Panc1 (cell line): Measurements from ENCODE around the gene SEMA6A. TPM values are rescaled to one million over a fixed set of nuclear protein-coding genes. Genes with fewer than 3 reads are reported as not detected.

ENCODE experiments used
- ATAC-seq: fragments of 200-7000 bp; cut with Tn5 transposase; 2 replicates; pipeline ENCODE4 v1.9.1; 2020; ENCODE audit warnings: mild to moderate bottlenecking, moderate library complexity
- BruUV-seq: library from RNA; stranded (reverse); fragments of 400-500 nt; replicated peaks from 2 replicates; lab custom pipeline; 2021; lab: Mats Ljungman, UMichigan
- CTCF ChIA-PET: fragments of 300-600 bp; sonication (Branson Sonifier 250); formaldehyde crosslinking; loops from one replicate; lab custom pipeline; 2022; ENCODE audit warnings: antibody characterized with exemption; lab: Charles Lee
- POLR2A ChIA-PET: fragments of 300-600 bp; sonication (Branson Sonifier 250); formaldehyde crosslinking; loops from one replicate; lab custom pipeline; 2022; ENCODE audit warnings: antibody characterized with exemption; lab: Charles Lee
- DNase-seq: peaks from one replicate; pipeline ENCODE4 v3.0.0-alpha.2; 2010; ENCODE audit warnings: low read depth, low spot score
- H3K27ac ChIP-seq: 2 replicates; pipeline ENCODE4 v1.5.1; 2011; ENCODE audit warnings: mild to moderate bottlenecking, low read length, inconsistent platforms
- H3K27me3 ChIP-seq: fragments of 200-500 bp; sonication (Bioruptor generic); 2 replicates; pipeline ENCODE4 v1.6.0; 2014; ENCODE audit warnings: low read length, inconsistent platforms; ENCODE audit not compliant: control insufficient read depth, insufficient read depth
- H3K36me3 ChIP-seq: fragments of 200-500 bp; sonication (Bioruptor generic); 2 replicates; pipeline ENCODE4 v1.5.1; 2014; ENCODE audit warnings: inconsistent platforms, mild to moderate bottlenecking, low read length, moderate library complexity; ENCODE audit not compliant: control insufficient read depth, insufficient read depth
- H3K4me1 ChIP-seq: 2 replicates; pipeline ENCODE4 v1.5.1; 2011; ENCODE audit warnings: inconsistent platforms, mild to moderate bottlenecking, low read length, moderate library complexity; ENCODE audit not compliant: control insufficient read depth, insufficient read depth
- H3K4me3 ChIP-seq, 2 experiments: 2 replicates each; pipeline ENCODE4 v1.5.1; 2011 to 2012; ENCODE audit warnings: low read depth in 2 of 2, low read length in 2 of 2, mild to moderate bottlenecking in 2 of 2, inconsistent platforms in 1 of 2, moderate library complexity in 1 of 2
- H3K9me3 ChIP-seq: fragments of 200-500 bp; sonication (Bioruptor generic); 2 replicates; pipeline ENCODE4 v1.5.1; 2014; ENCODE audit warnings: low read depth, mild to moderate bottlenecking, inconsistent platforms, low read length, moderate library complexity; ENCODE audit not compliant: control insufficient read depth, insufficient read depth
- POLR2AphosphoS5 ChIP-seq: IDR thresholded peaks from 2 replicates; pipeline ENCODE4 v1.6.1; 2012; ENCODE audit warnings: mild to moderate bottlenecking, low read depth, low read length, moderate library complexity
- SIN3A ChIP-seq: IDR thresholded peaks from 2 replicates; pipeline ENCODE4 v1.6.1; 2012; ENCODE audit warnings: low read depth, mild to moderate bottlenecking, low read length, moderate library complexity, borderline replicate concordance; ENCODE audit not compliant: insufficient read depth
- TCF7L2 ChIP-seq: IDR thresholded peaks from 2 replicates; pipeline ENCODE4 v1.6.1; 2011; ENCODE audit warnings: mild to moderate bottlenecking, low read depth, low read length, inconsistent platforms
- in situ Hi-C: cut with HindIII; loops from 2 replicates; pipeline ENCODE4 v1.10.0; 2016; ENCODE audit warnings: low sequenced_read_pairs, low pct_unique_long_range_greater_than_20kb
- intact Hi-C: fragments of 100-400 bp; cut with micrococcal nuclease; formaldehyde crosslinking; loops from one replicate; pipeline ENCODE4 v1.10.0; 2022; ENCODE audit not compliant: unreplicated experiment
- total RNA-seq: library from RNA; stranded (reverse); gene quantifications from one replicate; pipeline ENCODE4 v1.2.1, GENCODE V29; 2021; ENCODE audit not compliant: unreplicated experiment
- TF ChIP-seq, protein P1 (sequence below), 2 experiments: IDR thresholded peaks; 2 replicates each; pipeline ENCODE4 v1.6.1; 2011 to 2012; ENCODE audit warnings: low read depth in 2 of 2, control low read depth in 1 of 2, low read length in 1 of 2, mild to moderate bottlenecking in 1 of 2, moderate library complexity in 1 of 2; ENCODE audit not compliant: insufficient read depth in 1 of 2
- TF ChIP-seq, protein P2 (sequence below): fragments of 450-650 bp; IDR thresholded peaks from 2 replicates; pipeline ENCODE4 v1.5.1; 2017; ENCODE audit warnings: mild to moderate bottlenecking

The SEMA6A gene
- total RNA-seq, 1 experiment from 2014 or later: 0.54 TPM

DNA sequence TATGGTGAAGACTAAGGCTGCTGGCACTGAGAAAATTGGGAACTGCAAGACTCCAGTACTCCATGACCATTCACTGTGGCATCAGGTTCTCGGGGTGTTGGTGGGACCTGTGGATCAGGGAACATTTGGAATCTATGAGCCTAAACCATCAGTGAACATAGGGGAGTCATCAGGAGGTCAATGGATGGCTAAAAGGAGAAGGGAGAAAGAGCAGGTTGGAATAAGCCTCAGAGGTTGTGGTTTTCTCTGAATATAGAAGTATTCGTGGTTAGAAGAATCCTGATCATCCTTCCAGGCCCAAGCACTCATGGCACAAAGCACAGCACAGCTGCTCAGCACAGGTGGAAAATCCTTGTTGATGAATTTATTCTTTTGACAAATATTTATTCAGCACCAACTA, 156.6 kb downstream of the SEMA6A start:
- intact Hi-C loops: no loop called here
- no peak overlapping the region for H3K27ac ChIP-seq
- POLR2A ChIA-PET: no interaction called here
- TF ChIP-seq, protein P1, sequence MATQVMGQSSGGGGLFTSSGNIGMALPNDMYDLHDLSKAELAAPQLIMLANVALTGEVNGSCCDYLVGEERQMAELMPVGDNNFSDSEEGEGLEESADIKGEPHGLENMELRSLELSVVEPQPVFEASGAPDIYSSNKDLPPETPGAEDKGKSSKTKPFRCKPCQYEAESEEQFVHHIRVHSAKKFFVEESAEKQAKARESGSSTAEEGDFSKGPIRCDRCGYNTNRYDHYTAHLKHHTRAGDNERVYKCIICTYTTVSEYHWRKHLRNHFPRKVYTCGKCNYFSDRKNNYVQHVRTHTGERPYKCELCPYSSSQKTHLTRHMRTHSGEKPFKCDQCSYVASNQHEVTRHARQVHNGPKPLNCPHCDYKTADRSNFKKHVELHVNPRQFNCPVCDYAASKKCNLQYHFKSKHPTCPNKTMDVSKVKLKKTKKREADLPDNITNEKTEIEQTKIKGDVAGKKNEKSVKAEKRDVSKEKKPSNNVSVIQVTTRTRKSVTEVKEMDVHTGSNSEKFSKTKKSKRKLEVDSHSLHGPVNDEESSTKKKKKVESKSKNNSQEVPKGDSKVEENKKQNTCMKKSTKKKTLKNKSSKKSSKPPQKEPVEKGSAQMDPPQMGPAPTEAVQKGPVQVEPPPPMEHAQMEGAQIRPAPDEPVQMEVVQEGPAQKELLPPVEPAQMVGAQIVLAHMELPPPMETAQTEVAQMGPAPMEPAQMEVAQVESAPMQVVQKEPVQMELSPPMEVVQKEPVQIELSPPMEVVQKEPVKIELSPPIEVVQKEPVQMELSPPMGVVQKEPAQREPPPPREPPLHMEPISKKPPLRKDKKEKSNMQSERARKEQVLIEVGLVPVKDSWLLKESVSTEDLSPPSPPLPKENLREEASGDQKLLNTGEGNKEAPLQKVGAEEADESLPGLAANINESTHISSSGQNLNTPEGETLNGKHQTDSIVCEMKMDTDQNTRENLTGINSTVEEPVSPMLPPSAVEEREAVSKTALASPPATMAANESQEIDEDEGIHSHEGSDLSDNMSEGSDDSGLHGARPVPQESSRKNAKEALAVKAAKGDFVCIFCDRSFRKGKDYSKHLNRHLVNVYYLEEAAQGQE (IDR thresholded peaks at IDR 0.05; ENCODE audit: insufficient read depth in 1 of 2, low read depth in 2 of 2, low read length in 1 of 2): no peak
- in situ Hi-C loops: no loop called here
- no peak for DNase-seq
- ATAC-seq: no peak
- no peaks in the 10 kb centered on the region for H3K27me3 ChIP-seq
- no peaks in the 10 kb centered on the region for H3K4me1 ChIP-seq
- CTCF ChIA-PET: no interaction called here
- H3K4me3 ChIP-seq: no peak overlapping the region
- no TSS peak for BruUV-seq
- no peaks in the 10 kb centered on the region for H3K9me3 ChIP-seq
- H3K36me3 ChIP-seq: no peaks in the 10 kb centered on the region

DNA sequence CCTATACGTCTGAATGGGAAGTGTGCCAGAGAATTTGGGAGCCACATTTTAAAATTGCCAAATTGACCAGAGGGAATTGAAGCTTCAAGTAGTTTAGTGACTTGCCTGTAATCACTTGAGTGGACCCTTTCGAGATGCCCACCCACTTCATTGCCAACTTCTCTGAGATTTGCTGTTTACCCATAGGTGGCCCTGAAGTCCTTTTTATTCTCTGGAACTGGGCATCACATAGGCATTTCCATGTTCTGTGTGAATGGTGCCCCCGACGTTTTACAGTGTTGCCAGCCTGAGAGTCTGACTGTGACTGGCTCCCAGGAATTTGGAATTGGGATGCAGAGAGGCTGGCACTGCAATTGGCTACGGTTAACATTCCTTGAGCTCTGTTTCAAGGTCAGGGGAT, 158.6 kb downstream of the SEMA6A start:
- intact Hi-C loops (no loop called here), in situ Hi-C loops (no loop called here)
- TF ChIP-seq SIN3A (no peak), POLR2AphosphoS5 (no peak), TCF7L2 (no peak)
- TF ChIP-seq, protein P2, sequence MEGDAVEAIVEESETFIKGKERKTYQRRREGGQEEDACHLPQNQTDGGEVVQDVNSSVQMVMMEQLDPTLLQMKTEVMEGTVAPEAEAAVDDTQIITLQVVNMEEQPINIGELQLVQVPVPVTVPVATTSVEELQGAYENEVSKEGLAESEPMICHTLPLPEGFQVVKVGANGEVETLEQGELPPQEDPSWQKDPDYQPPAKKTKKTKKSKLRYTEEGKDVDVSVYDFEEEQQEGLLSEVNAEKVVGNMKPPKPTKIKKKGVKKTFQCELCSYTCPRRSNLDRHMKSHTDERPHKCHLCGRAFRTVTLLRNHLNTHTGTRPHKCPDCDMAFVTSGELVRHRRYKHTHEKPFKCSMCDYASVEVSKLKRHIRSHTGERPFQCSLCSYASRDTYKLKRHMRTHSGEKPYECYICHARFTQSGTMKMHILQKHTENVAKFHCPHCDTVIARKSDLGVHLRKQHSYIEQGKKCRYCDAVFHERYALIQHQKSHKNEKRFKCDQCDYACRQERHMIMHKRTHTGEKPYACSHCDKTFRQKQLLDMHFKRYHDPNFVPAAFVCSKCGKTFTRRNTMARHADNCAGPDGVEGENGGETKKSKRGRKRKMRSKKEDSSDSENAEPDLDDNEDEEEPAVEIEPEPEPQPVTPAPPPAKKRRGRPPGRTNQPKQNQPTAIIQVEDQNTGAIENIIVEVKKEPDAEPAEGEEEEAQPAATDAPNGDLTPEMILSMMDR: no peak
- TF ChIP-seq, protein P1 (IDR thresholded peaks at IDR 0.05; ENCODE audit: insufficient read depth in 1 of 2, low read depth in 2 of 2, low read length in 1 of 2): no peak

More for the DNA sequence above, 158.6 kb downstream of the SEMA6A start:
- Histone ChIP-seq H3K9me3 (no peaks in the 10 kb centered on the region), H3K27me3 (no peaks in the 10 kb centered on the region), H3K4me1 (no peaks in the 10 kb centered on the region), H3K4me3 (no peak overlapping the region), H3K27ac (no peak overlapping the region), H3K36me3 (no peaks in the 10 kb centered on the region)
- DNase-seq: no peak
- CTCF ChIA-PET: no interaction called here
- POLR2A ChIA-PET: no interaction called here
- ATAC-seq: no peak
- no TSS peak for BruUV-seq
